HCT116 (cell line): ENCODE data around the gene C3orf52. TPM values are rescaled to one million over a fixed set of nuclear protein-coding genes. Genes with fewer than 3 reads are reported as not detected.

Source experiments
- ATAC-seq: fragments of 200-7000 bp; cut with Tn5 transposase; 2 replicates; pipeline ENCODE4 v1.9.1; 2020; ENCODE audit warnings: mild to moderate bottlenecking, moderate library complexity
- BruUV-seq: library from RNA; stranded (reverse); fragments of 400-500 nt; replicated peaks from 2 replicates; lab custom pipeline; 2021; lab: Mats Ljungman, UMichigan
- CTCF ChIA-PET: fragments of 300-600 bp; sonication (Branson Sonifier 250); formaldehyde crosslinking; loops from one replicate; lab custom pipeline; 2021; ENCODE audit warnings: antibody characterized with exemption; lab: Charles Lee
- POLR2A ChIA-PET: fragments of 300-600, 350-600 bp; sonication (Branson Sonifier 250); formaldehyde crosslinking; loops from one replicate; lab custom pipeline; 2021; ENCODE audit warnings: antibody characterized with exemption; lab: Charles Lee
- RAD21 ChIA-PET, 2 experiments: fragments of 300-600 bp; sonication (Branson Sonifier 250); formaldehyde crosslinking; loops; one replicate each; lab custom pipeline; 2023; ENCODE audit warnings: low total read pairs in 2 of 2; ENCODE audit not compliant: uncharacterized antibody in 2 of 2, unreplicated experiment in 2 of 2, low non-redundant PET in 1 of 2; lab: Charles Lee
- DNase-seq: peaks from one replicate; pipeline ENCODE4 v3.0.0-alpha.2; 2010; ENCODE audit warnings: low read depth, low spot score
- H2AFZ ChIP-seq: fragments of 200-600 bp; shearing (Covaris generic), sonication (generic); 2 replicates; pipeline ENCODE4 v1.6.1; 2017; ENCODE audit warnings: low read depth, mixed run types, mixed read lengths, antibody characterized with exemption, low read length; ENCODE audit not compliant: poor library complexity, severe bottlenecking
- H3K27ac ChIP-seq: 2 replicates; pipeline ENCODE4 v1.5.1; 2012; ENCODE audit warnings: low read depth, low read length
- H3K27me3 ChIP-seq: fragments of 200-600 bp; sonication (generic); 2 replicates; pipeline ENCODE4 v1.6.1; 2016; ENCODE audit warnings: mixed run types, low read length, mixed read lengths; ENCODE audit not compliant: insufficient read depth
- H3K36me3 ChIP-seq, 2 experiments: fragments of 200-500 bp in 1 of 2; fragments of 200-600 bp in 1 of 2; sonication (Bioruptor generic) in 1 of 2; sonication (generic) in 1 of 2; 2 replicates each; pipeline versions ENCODE4 v1.5.1 to v1.6.1; 2014 to 2016; ENCODE audit warnings: low read length in 2 of 2, inconsistent platforms in 1 of 2, mixed read lengths in 1 of 2, mixed run types in 1 of 2; ENCODE audit not compliant: insufficient read depth in 2 of 2, control insufficient read depth in 1 of 2
- H3K4me1 ChIP-seq, 2 experiments: fragments of 200-600 bp in 1 of 2; sonication (generic) in 1 of 2; 2 replicates each; pipeline versions ENCODE4 v1.5.1 to v1.6.1; 2012 to 2017; ENCODE audit warnings: low read length in 2 of 2, inconsistent platforms in 1 of 2, mild to moderate bottlenecking in 1 of 2, mixed read lengths in 1 of 2, mixed run types in 1 of 2, moderate library complexity in 1 of 2; ENCODE audit not compliant: insufficient read depth in 2 of 2, control insufficient read depth in 1 of 2
- H3K4me2 ChIP-seq: fragments of 200-600 bp; sonication (generic); 2 replicates; pipeline ENCODE4 v1.6.1; 2017; ENCODE audit warnings: mixed run types, low read length, mixed read lengths
- H3K4me3 ChIP-seq, 2 experiments: fragments of 200-600 bp in 1 of 2; sonication (generic) in 1 of 2; replicated peaks in 1 of 2; 2 replicates each; pipeline ENCODE4 v1.5.1; 2011 to 2016; ENCODE audit warnings: low read length in 2 of 2, control low read depth in 1 of 2, low read depth in 1 of 2, mild to moderate bottlenecking in 1 of 2, mixed read lengths in 1 of 2, mixed run types in 1 of 2
- H3K79me2 ChIP-seq: fragments of 200-600 bp; sonication (generic); 2 replicates; pipeline ENCODE4 v1.6.1; 2017; ENCODE audit warnings: mild to moderate bottlenecking, mixed run types, low read length, moderate library complexity, mixed read lengths; ENCODE audit not compliant: insufficient read depth
- H3K9ac ChIP-seq: fragments of 200-600 bp; sonication (generic); 2 replicates; pipeline ENCODE4 v1.6.1; 2016; ENCODE audit warnings: low read length, mixed read lengths
- H3K9me2 ChIP-seq: fragments of 200-600 bp; sonication (generic), shearing (Covaris generic); 2 replicates; pipeline ENCODE4 v1.6.1; 2017; ENCODE audit warnings: mixed run types, mild to moderate bottlenecking, moderate library complexity; ENCODE audit not compliant: insufficient read depth
- H3K9me3 ChIP-seq, 2 experiments: fragments of 200-500 bp in 1 of 2; fragments of 200-600 bp in 1 of 2; sonication (Bioruptor generic) in 1 of 2; sonication (generic) in 1 of 2; 2 replicates each; pipeline ENCODE4 v1.6.1; 2014 to 2017; ENCODE audit warnings: low read length in 2 of 2, mixed read lengths in 2 of 2, inconsistent platforms in 1 of 2, low read depth in 1 of 2, mild to moderate bottlenecking in 1 of 2, mixed run types in 1 of 2, moderate library complexity in 1 of 2; ENCODE audit not compliant: control insufficient read depth in 1 of 2, insufficient read depth in 1 of 2
- H4K20me1 ChIP-seq: fragments of 200-600 bp; sonication (generic), shearing (Covaris generic); 2 replicates; pipeline ENCODE4 v1.6.1; 2017; ENCODE audit warnings: mixed run types, mild to moderate bottlenecking, moderate library complexity; ENCODE audit not compliant: insufficient read depth
- CBX3 ChIP-seq: IDR thresholded peaks from 2 replicates; pipeline ENCODE4 v1.6.1; 2012; ENCODE audit warnings: low read depth
- CEBPB ChIP-seq: IDR thresholded peaks from 2 replicates; pipeline ENCODE4 v1.6.1; 2012; ENCODE audit warnings: low read depth
- EGR1 ChIP-seq: IDR thresholded peaks from 2 replicates; pipeline ENCODE4 v1.6.1; 2012; ENCODE audit warnings: low read depth
- ELF1 ChIP-seq: IDR thresholded peaks from 2 replicates; pipeline ENCODE4 v1.6.1; 2012; ENCODE audit warnings: low read depth, borderline replicate concordance
- EZH2 ChIP-seq: fragments of 200-600 bp; sonication (generic); IDR thresholded peaks from 2 replicates; pipeline ENCODE4 v1.6.1; 2017; ENCODE audit warnings: antibody characterized with exemption, mixed run types
- EZH2phosphoT487 ChIP-seq: fragments of 200-600 bp; IDR thresholded peaks from 2 replicates; pipeline ENCODE4 v1.6.1; 2018; ENCODE audit warnings: antibody characterized with exemption, borderline replicate concordance
- FOSL1 ChIP-seq: IDR thresholded peaks from 2 replicates; pipeline ENCODE4 v1.6.1; 2012; ENCODE audit warnings: low read depth
- POLR2AphosphoS5 ChIP-seq: IDR thresholded peaks from 2 replicates; pipeline ENCODE4 v1.6.1; 2011; ENCODE audit warnings: mild to moderate bottlenecking, low read depth, low read length, moderate library complexity
- RAD21 ChIP-seq: IDR thresholded peaks from 2 replicates; pipeline ENCODE4 v1.6.1; 2012; ENCODE audit warnings: low read depth, mild to moderate bottlenecking
- SRF ChIP-seq: IDR thresholded peaks from 2 replicates; pipeline ENCODE4 v1.6.1; 2012; ENCODE audit warnings: low read depth
- TCF7L2 ChIP-seq: IDR thresholded peaks from 2 replicates; pipeline ENCODE4 v1.7.0; 2011; ENCODE audit warnings: borderline replicate concordance, inconsistent platforms; ENCODE audit not compliant: insufficient read depth, insufficient read length; ENCODE audit errors: extremely low read depth
- ZNF274 ChIP-seq: fragments of 200-500 bp; sonication (Bioruptor generic); IDR thresholded peaks from 2 replicates; pipeline ENCODE4 v1.6.1; 2014; ENCODE audit warnings: mild to moderate bottlenecking, low read depth, low read length, inconsistent platforms
- intact Hi-C: fragments of 100-400 bp; cut with micrococcal nuclease; formaldehyde crosslinking; loops from 2 replicates; pipeline ENCODE4 v1.10.0; 2022
- total RNA-seq: library from RNA; stranded (reverse); gene quantifications from one replicate; pipeline ENCODE4 v1.2.1, GENCODE V29; 2021; ENCODE audit not compliant: unreplicated experiment
- TF ChIP-seq, protein P1 (sequence below): IDR thresholded peaks from 2 replicates; pipeline ENCODE4 v1.6.1; 2012
- TF ChIP-seq, protein P2 (sequence below): IDR thresholded peaks from 2 replicates; pipeline ENCODE4 v1.6.1; 2012; ENCODE audit warnings: low read depth
- TF ChIP-seq, protein P3 (sequence below), 3 experiments: fragments of 200-600 bp in 1 of 3; sonication (generic) in 1 of 3; IDR thresholded peaks in 2 of 3; conservative IDR thresholded peaks in 1 of 3; 2 replicates each; pipeline ENCODE4 v1.5.1; 2012 to 2017; ENCODE audit warnings: low read depth in 2 of 3, low read length in 2 of 3, antibody characterized with exemption in 1 of 3, borderline replicate concordance in 1 of 3, control low read depth in 1 of 3, mild to moderate bottlenecking in 1 of 3, mixed read lengths in 1 of 3, mixed run types in 1 of 3, moderate library complexity in 1 of 3; ENCODE audit not compliant: insufficient read depth in 1 of 3

The C3orf52 gene
- total RNA-seq, 1 experiment from 2014 or later, result 14.3 TPM

- no peak overlapping the region for H2AFZ ChIP-seq
- intact Hi-C loops, result no loop called here
- no peak for DNase-seq
- ChIA-PET CTCF (interaction anchor here (1.6 kb wide), 1 partner anchor 19 kb away, joined by 4 read pairs; no protein-coding TSS in a partner anchor), RAD21 (no interaction called here), POLR2A (no interaction called here)
- no peak overlapping the region for H3K4me2 ChIP-seq
- H3K79me2 ChIP-seq, result peaks cover 67% of the 10 kb centered on the region
- H3K4me3 ChIP-seq, result no peak overlapping the region
- no peaks in the 10 kb centered on the region for H4K20me1 ChIP-seq
- H3K27ac ChIP-seq, result no peak overlapping the region
- H3K4me1 ChIP-seq, result peaks cover 13 to 35% of the 10 kb centered on the region in 2 experiments
- peaks cover 0 to 9% of the 10 kb centered on the region in 2 experiments; a peak in 1 of 4 replicates for H3K36me3 ChIP-seq
- ATAC-seq, result no peak
- no peaks in the 10 kb centered on the region for H3K9me3 ChIP-seq
- no peaks in the 10 kb centered on the region for H3K27me3 ChIP-seq
- H3K9ac ChIP-seq, result no peak overlapping the region
- no TSS peak for BruUV-seq
- TF ChIP-seq CEBPB (no peak), TCF7L2 (no peak), POLR2AphosphoS5 (no peak), EGR1 (no peak), ZNF274 (no peak), EZH2 (no peak), EZH2phosphoT487 (no peak)
- H3K9me2 ChIP-seq, result no peaks in the 10 kb centered on the region
Measured at GRCh38 chr3:112092496-112093179, 6.4 kb downstream of the C3orf52 start.

DNA sequence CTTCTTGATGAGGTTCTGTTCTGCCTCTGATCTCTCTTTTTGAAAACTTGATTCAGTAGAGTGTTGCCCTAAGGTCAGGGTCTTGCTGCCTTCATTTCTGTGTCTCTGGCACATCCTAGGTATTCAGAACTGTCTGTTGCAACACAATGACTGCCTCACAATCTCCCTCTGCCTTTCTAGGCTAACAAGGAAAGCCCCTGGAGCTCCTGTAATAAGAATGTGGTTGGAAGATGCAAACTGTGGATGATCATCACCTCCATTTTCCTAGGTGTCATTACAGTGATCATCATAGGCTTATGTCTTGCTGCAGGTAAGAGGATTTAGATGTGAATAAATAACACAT is 7.0 kb downstream of the C3orf52 start:
- no peak overlapping the region for H3K4me2 ChIP-seq
- CTCF ChIA-PET, result interaction anchor here (1.6 kb wide), 1 partner anchor 18 kb away, joined by 4 read pairs; no protein-coding TSS in a partner anchor
- intact Hi-C loops, result no loop called here
- DNase-seq, result no peak
- H4K20me1 ChIP-seq, result no peaks in the 10 kb centered on the region
- BruUV-seq, result no TSS peak
- no peak overlapping the region for H3K27ac ChIP-seq
- TF ChIP-seq ELF1 (no peak), EZH2 (no peak), CBX3 (no peak), SRF (no peak), FOSL1 (no peak), RAD21 (no peak)
- TF ChIP-seq, protein P1, sequence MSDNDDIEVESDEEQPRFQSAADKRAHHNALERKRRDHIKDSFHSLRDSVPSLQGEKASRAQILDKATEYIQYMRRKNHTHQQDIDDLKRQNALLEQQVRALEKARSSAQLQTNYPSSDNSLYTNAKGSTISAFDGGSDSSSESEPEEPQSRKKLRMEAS, result no peak
- TF ChIP-seq, protein P2, sequence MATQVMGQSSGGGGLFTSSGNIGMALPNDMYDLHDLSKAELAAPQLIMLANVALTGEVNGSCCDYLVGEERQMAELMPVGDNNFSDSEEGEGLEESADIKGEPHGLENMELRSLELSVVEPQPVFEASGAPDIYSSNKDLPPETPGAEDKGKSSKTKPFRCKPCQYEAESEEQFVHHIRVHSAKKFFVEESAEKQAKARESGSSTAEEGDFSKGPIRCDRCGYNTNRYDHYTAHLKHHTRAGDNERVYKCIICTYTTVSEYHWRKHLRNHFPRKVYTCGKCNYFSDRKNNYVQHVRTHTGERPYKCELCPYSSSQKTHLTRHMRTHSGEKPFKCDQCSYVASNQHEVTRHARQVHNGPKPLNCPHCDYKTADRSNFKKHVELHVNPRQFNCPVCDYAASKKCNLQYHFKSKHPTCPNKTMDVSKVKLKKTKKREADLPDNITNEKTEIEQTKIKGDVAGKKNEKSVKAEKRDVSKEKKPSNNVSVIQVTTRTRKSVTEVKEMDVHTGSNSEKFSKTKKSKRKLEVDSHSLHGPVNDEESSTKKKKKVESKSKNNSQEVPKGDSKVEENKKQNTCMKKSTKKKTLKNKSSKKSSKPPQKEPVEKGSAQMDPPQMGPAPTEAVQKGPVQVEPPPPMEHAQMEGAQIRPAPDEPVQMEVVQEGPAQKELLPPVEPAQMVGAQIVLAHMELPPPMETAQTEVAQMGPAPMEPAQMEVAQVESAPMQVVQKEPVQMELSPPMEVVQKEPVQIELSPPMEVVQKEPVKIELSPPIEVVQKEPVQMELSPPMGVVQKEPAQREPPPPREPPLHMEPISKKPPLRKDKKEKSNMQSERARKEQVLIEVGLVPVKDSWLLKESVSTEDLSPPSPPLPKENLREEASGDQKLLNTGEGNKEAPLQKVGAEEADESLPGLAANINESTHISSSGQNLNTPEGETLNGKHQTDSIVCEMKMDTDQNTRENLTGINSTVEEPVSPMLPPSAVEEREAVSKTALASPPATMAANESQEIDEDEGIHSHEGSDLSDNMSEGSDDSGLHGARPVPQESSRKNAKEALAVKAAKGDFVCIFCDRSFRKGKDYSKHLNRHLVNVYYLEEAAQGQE, result no peak
- TF ChIP-seq, protein P3, sequence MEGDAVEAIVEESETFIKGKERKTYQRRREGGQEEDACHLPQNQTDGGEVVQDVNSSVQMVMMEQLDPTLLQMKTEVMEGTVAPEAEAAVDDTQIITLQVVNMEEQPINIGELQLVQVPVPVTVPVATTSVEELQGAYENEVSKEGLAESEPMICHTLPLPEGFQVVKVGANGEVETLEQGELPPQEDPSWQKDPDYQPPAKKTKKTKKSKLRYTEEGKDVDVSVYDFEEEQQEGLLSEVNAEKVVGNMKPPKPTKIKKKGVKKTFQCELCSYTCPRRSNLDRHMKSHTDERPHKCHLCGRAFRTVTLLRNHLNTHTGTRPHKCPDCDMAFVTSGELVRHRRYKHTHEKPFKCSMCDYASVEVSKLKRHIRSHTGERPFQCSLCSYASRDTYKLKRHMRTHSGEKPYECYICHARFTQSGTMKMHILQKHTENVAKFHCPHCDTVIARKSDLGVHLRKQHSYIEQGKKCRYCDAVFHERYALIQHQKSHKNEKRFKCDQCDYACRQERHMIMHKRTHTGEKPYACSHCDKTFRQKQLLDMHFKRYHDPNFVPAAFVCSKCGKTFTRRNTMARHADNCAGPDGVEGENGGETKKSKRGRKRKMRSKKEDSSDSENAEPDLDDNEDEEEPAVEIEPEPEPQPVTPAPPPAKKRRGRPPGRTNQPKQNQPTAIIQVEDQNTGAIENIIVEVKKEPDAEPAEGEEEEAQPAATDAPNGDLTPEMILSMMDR (IDR thresholded peaks at IDR 0.05 in 2 of 3, conservative IDR thresholded peaks at IDR 0.05 in 1 of 3; ENCODE audit: borderline replicate concordance in 1 of 3, insufficient read depth in 1 of 3, low read depth in 2 of 3, low read length in 2 of 3), result no peak
- H3K9me3 ChIP-seq, result no peaks in the 10 kb centered on the region
- RAD21 ChIA-PET, result no interaction called here
- H2AFZ ChIP-seq, result no peak overlapping the region
- H3K27me3 ChIP-seq, result no peaks in the 10 kb centered on the region
- no peak overlapping the region for H3K4me3 ChIP-seq
- no peaks in the 10 kb centered on the region for H3K9me2 ChIP-seq
- H3K79me2 ChIP-seq, result peaks cover 67% of the 10 kb centered on the region
- H3K4me1 ChIP-seq, result peaks cover 13 to 33% of the 10 kb centered on the region in 2 experiments
- POLR2A ChIA-PET, result no interaction called here
- H3K36me3 ChIP-seq, result peaks cover 0 to 5% of the 10 kb centered on the region in 2 experiments; a peak in 1 of 4 replicates
- H3K9ac ChIP-seq, result no peak overlapping the region
- ATAC-seq, result no peak
